Lower lobe of right lung (tissue), 2 donors: Measurements from ENCODE around the gene C7. TPM values are rescaled to one million over a fixed set of nuclear protein-coding genes. Genes with fewer than 3 reads are reported as not detected.
"Not testable (repeated sequence)": the region's sequence is repeated elsewhere in the genome, so short reads cannot be mapped to it uniquely, and the experiment has no call there.

ENCODE experiments used
- ATAC-seq, 2 donors: fragments of 200-7000 bp; cut with Tn5 transposase; one replicate each; pipeline ENCODE4 v1.9.1; 2020 to 2022; ENCODE audit warnings: mild to moderate bottlenecking in 2 of 2, moderate library complexity in 2 of 2
- DNase-seq: peaks from one replicate; pipeline ENCODE4 v3.0.0-alpha.2; 2020
- H3K27ac ChIP-seq: fragments of 200-600 bp; one replicate; pipeline ENCODE4 v1.8.0; 2022
- H3K27me3 ChIP-seq: fragments of 200-600 bp; one replicate; pipeline ENCODE4 v1.8.0; 2022; ENCODE audit warnings: low read depth
- H3K36me3 ChIP-seq: fragments of 200-600 bp; one replicate; pipeline ENCODE4 v1.8.0; 2022; ENCODE audit warnings: mild to moderate bottlenecking
- H3K4me1 ChIP-seq: fragments of 200-600 bp; one replicate; pipeline ENCODE4 v1.8.0; 2022
- H3K4me3 ChIP-seq: fragments of 200-600 bp; one replicate; pipeline ENCODE4 v1.8.0; 2022; ENCODE audit warnings: mild to moderate bottlenecking
- H3K9me3 ChIP-seq: fragments of 200-600 bp; one replicate; pipeline ENCODE4 v1.8.0; 2022
- CTCF ChIP-seq: fragments of 200-600 bp; IDR thresholded peaks from one replicate; pipeline ENCODE4 v1.8.0; 2022; ENCODE audit warnings: antibody characterized with exemption, mild to moderate bottlenecking
- intact Hi-C: fragments of 100-400 bp; cut with DNase I; formaldehyde crosslinking; loops from one replicate; pipeline ENCODE4 v1.11.0; 2022
- total RNA-seq: library from RNA; stranded (reverse); fragmentation: NEBNext Ultra II Directional; extraction: Animal tissue kit (Norgen Biotek cat#: 25700); gene quantifications from one replicate; pipeline ENCODE4 v1.2.1, GENCODE V29; 2021
- donor health status: DM: no; HTN: yes; CAD: no; lungs with severe emphysema.

The C7 gene
- total RNA-seq, 1 donor from 2014 or later: 237 TPM

DNA sequence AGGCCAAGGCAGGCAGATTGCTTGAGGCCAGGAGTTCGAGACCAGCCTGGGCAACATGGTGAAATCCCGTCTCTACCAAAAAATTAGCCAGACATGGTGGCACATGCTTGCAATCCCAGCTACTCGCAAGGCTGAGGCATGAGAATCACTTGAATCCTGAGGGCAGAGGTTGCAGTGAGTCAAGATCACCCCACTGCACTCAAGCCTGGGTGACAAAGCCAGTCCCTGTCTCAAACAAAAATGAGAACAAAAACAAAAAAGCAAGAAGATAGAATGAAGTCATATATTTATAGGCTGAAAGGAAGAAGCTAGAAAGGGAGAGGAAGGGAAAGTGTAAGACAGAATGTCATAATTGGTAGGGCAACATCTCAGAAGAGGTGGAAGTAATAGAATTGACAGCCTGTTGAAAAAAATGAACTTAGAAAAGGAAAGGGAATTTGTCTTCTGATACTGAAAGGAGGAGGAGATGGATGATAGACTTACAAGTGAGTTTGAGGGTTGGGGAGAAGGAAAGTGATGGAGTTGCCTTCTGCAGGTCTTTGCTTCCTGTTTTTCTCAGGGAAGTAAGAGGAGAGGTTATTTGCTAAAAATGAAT lies 35.9 kb upstream of the C7 start:
- ATAC-seq (no peak), DNase-seq (no peak)
- Histone ChIP-seq H3K4me3 (no peak overlapping the region), H3K36me3 (no peaks in the 10 kb centered on the region), H3K27ac (no peak overlapping the region), H3K4me1 (no peaks in the 10 kb centered on the region), H3K9me3 (no peaks in the 10 kb centered on the region), H3K27me3 (no peaks in the 10 kb centered on the region)
- intact Hi-C loops: no loop called here
- TF ChIP-seq CTCF: no peak

DNA sequence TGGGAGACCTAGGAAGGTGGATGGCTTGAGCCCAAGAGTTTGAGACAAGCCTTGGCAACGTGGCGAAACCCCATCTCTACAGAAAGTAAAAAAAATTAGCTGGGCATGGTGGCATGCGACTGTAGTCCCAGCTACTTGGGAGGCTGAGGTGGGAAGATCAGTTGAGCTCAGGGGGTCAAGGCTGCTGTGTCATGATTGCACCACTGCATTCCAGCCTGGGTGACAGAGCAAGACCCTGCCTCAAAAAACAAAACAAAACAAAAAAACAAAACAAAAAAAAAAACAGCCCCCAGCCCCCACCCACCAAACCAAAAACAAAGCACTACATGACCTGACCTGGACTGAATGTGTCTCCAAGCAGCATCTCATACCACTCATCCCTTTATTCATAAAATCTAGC lies 33.3 kb upstream of the C7 start:
- Histone ChIP-seq H3K4me1 (no peaks in the 10 kb centered on the region), H3K27ac (no peak overlapping the region), H3K9me3 (no peaks in the 10 kb centered on the region), H3K4me3 (no peak overlapping the region), H3K36me3 (no peaks in the 10 kb centered on the region), H3K27me3 (no peaks in the 10 kb centered on the region)
- ATAC-seq (no peak), DNase-seq (no peak)
- no peak for TF ChIP-seq CTCF
- intact Hi-C loops: no loop called here

DNA sequence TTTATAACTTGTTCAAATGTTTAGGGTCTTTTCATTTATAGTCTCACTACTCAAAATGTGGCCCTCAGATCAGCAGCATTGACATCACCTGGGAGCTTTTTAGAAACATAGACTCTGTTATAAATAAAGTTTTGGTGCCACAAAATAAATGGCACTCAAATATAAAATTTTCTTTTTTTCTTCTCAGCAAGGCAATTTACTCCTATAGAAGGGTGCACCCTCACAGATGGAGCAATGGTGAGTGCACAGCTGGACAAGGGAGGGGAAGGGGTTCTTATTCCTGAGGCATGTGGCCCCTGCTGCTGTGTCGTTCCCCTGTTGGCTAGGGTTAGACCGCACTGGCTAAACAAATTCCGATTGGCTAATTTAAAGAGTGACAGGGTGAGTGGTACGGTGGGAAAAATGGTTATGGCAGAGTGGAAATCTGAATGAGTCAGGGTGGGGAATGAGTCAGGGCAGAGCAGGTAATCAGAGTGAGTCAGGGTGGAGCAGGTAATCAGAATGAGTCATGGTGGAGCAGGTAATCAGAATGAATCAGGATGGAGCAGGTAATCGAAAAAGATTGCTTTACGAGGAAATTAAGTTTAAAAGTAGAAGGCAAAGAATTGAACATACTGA lies 31.8 kb upstream of the C7 start:
- no peak for DNase-seq
- no peaks in the 10 kb centered on the region for H3K9me3 ChIP-seq
- H3K36me3 ChIP-seq: no peaks in the 10 kb centered on the region
- no peak for ATAC-seq
- H3K27ac ChIP-seq: no peak overlapping the region
- H3K4me1 ChIP-seq: no peaks in the 10 kb centered on the region
- intact Hi-C loops: no loop called here
- no peaks in the 10 kb centered on the region for H3K27me3 ChIP-seq
- TF ChIP-seq CTCF: no peak
- H3K4me3 ChIP-seq: no peak overlapping the region

GRCh38 chr5:40879163-40879942 lies 29.9 kb upstream of the C7 start:
- TF ChIP-seq CTCF: peak; percentile 59
- H3K36me3 ChIP-seq: no peaks in the 10 kb centered on the region
- ATAC-seq: no peak

GRCh38 chr5:40882291-40882690 lies 27.0 kb upstream of the C7 start:
- H3K4me3 ChIP-seq: no peak overlapping the region
- H3K4me1 ChIP-seq: no peaks in the 10 kb centered on the region
- DNase-seq (no peak), ATAC-seq (no peak)
- intact Hi-C loops: no loop called here
- no peaks in the 10 kb centered on the region for H3K27me3 ChIP-seq
- H3K9me3 ChIP-seq: no peaks in the 10 kb centered on the region
- no peak for TF ChIP-seq CTCF
- H3K36me3 ChIP-seq: no peaks in the 10 kb centered on the region
- no peak overlapping the region for H3K27ac ChIP-seq

More at GRCh38 chr5:40879163-40879942, 29.9 kb upstream of the C7 start:
- Histone ChIP-seq H3K9me3 (no peaks in the 10 kb centered on the region), H3K27ac (no peak overlapping the region), H3K4me3 (no peak overlapping the region), H3K27me3 (no peaks in the 10 kb centered on the region), H3K4me1 (no peaks in the 10 kb centered on the region)
- DNase-seq: no peak
- intact Hi-C loops: no loop called here

DNA sequence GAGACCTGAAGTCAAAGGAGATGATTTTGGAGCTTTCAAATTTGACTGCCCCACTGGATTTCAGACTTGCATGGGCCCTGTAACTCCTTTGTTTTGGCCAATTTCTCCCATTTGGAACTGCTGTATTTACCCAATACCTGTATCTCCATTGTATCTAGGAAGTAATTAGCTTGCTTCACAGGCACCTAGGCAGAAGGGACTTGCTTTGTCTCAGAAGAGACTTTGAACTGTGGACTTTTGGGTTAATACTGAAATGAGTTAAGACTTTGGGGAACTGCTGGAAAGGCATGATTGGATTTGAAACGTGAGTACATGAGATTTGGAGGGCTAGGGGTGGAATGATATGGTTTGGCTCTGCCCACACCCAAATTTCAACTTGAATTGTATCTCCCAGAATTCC lies 26.2 kb upstream of the C7 start:
- DNase-seq, intact Hi-C loops, H3K27me3 ChIP-seq, H3K27ac ChIP-seq, ATAC-seq, H3K4me3 ChIP-seq, H3K9me3 ChIP-seq, H3K36me3 ChIP-seq, H3K4me1 ChIP-seq: not testable (repeated sequence)

DNA sequence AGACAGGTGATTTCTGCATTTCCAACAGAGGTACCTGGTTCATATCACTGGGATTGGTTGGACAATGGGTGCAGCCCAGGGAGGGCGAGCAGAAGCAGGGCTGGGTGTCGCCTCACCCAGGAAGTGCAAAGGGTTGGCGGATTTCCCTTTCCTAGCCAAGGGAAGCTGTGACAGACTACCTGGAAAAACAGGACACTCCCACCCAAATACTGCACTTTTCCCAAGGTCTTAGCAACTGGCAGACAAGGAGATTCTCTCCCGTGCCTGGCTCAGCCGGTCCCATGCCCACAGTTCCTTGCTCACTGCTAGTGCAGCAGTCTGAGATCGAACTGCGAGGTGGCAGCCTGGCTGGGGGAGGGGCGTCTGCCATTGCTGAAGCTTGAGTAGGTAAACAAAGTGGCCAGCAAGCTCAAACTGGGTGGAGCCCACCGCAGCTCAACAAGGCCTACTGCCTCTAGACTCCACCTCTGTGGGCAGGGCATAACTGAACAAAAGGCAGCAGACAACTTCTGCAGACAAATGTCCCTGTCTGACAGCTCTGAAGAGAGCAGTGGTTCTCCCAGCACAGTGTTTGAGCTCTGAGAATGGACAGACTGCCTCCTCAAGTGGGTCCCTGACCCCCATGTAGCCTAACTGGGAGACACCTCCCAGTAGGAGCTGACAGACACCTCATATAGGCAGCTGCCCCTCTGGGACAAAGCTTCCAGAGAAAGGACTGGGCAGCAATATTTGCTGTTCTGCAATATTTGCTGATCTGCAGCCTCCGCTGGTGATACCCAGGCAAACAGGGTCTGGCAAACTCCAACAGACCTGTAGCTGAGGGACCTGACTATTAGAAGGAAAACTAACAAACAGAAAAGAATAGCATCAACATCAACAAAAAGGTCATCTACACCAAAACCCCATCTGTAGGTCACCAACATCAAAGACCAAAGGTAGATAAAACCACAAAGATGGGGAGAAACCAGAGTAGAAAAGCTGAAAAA lies 13.6 kb upstream of the C7 start:
- H3K4me1 ChIP-seq, H3K27me3 ChIP-seq, H3K9me3 ChIP-seq, H3K27ac ChIP-seq, ATAC-seq, H3K4me3 ChIP-seq, intact Hi-C loops, DNase-seq, H3K36me3 ChIP-seq: not testable (repeated sequence)
